Loucy (cell line): ENCODE results near the gene MTHFD2L.
A peak's percentile ranks its signal among the peaks of the same experiment; 100 is the strongest.
"Not testable (repeated sequence)": the region's sequence is repeated elsewhere in the genome, so short reads cannot be mapped to it uniquely, and the experiment has no call there.

Experiments used
- H2AFZ ChIP-seq: fragments of 200-600 bp; sonication (generic); 2 replicates; pipeline ENCODE4 v1.6.0; 2016; ENCODE audit warnings: antibody characterized with exemption, mild to moderate bottlenecking, low read length, moderate library complexity
- H3F3A ChIP-seq: fragments of 200-600 bp; 2 replicates; pipeline ENCODE4 v1.6.0; 2016; ENCODE audit warnings: antibody characterized with exemption, low read depth, mild to moderate bottlenecking
- H3K27me3 ChIP-seq: fragments of 200-600 bp; sonication (generic); 2 replicates; pipeline ENCODE4 v1.6.1; 2014; ENCODE audit warnings: low read length, mild to moderate bottlenecking; ENCODE audit not compliant: insufficient read depth, poor library complexity, severe bottlenecking
- H3K36me3 ChIP-seq: fragments of 200-600 bp; sonication (generic); 2 replicates; pipeline ENCODE4 v1.6.1; 2016; ENCODE audit warnings: low read length; ENCODE audit not compliant: insufficient read depth
- H3K4me1 ChIP-seq: fragments of 200-600 bp; sonication (generic); 2 replicates; pipeline ENCODE4 v1.5.1; 2014; ENCODE audit warnings: low read length, mild to moderate bottlenecking; ENCODE audit not compliant: insufficient read depth, poor library complexity, severe bottlenecking
- H3K4me2 ChIP-seq: fragments of 200-600 bp; sonication (generic); 2 replicates; pipeline ENCODE4 v1.6.0; 2014; ENCODE audit warnings: antibody characterized with exemption, low read length, low read depth, mild to moderate bottlenecking; ENCODE audit not compliant: poor library complexity, severe bottlenecking
- H3K4me3 ChIP-seq: fragments of 200-600 bp; sonication (generic); 2 replicates; pipeline ENCODE4 v1.5.1; 2014; ENCODE audit warnings: low read length, mild to moderate bottlenecking, mixed read lengths; ENCODE audit not compliant: poor library complexity, severe bottlenecking
- H3K79me2 ChIP-seq: fragments of 200-600 bp; sonication (generic); 2 replicates; pipeline ENCODE4 v1.6.1; 2014; ENCODE audit warnings: low read length; ENCODE audit not compliant: insufficient read depth
- H3K9ac ChIP-seq: fragments of 200-600 bp; sonication (generic); 2 replicates; pipeline ENCODE4 v1.6.0; 2014; ENCODE audit warnings: mild to moderate bottlenecking, low read depth, low read length, moderate library complexity; ENCODE audit not compliant: poor library complexity, severe bottlenecking
- H3K9me2 ChIP-seq: fragments of 200-600 bp; sonication (generic); replicated peaks from 2 replicates; pipeline ENCODE4 v1.6.1; 2016; ENCODE audit warnings: low read depth, low read length, mixed read lengths
- H3K9me3 ChIP-seq: fragments of 200-600 bp; sonication (generic); 2 replicates; pipeline ENCODE4 v1.6.1; 2014; ENCODE audit warnings: mild to moderate bottlenecking, antibody characterized with exemption, low read length, low read depth; ENCODE audit not compliant: insufficient read depth
- H4K20me1 ChIP-seq: fragments of 200-600 bp; sonication (generic); 2 replicates; pipeline ENCODE4 v1.6.0; 2014; ENCODE audit warnings: antibody characterized with exemption, low read length, mild to moderate bottlenecking; ENCODE audit not compliant: insufficient read depth, poor library complexity, severe bottlenecking
- CTCF ChIP-seq: fragments of 200-600 bp; sonication (generic); conservative IDR thresholded peaks from 2 replicates; pipeline ENCODE4 v1.5.1; 2014; ENCODE audit warnings: mild to moderate bottlenecking, antibody characterized with exemption, low read length
- EZH2phosphoT487 ChIP-seq: fragments of 200-600 bp; IDR thresholded peaks from 2 replicates; pipeline ENCODE4 v1.6.1; 2018; ENCODE audit warnings: antibody characterized with exemption, mild to moderate bottlenecking, moderate library complexity, borderline replicate concordance

MTHFD2L gene

GRCh38 chr4:74205559-74205958, 47.6 kb downstream of the MTHFD2L start:
- Histone ChIP-seq H3K9ac (no peak overlapping the region), H4K20me1 (no peaks in the 10 kb centered on the region), H3K4me3 (no peak overlapping the region), H3K27me3 (no peaks in the 10 kb centered on the region), H3K36me3 (peaks cover 4% of the 10 kb centered on the region; the same call in 1 of the 2 replicates), H3K4me1 (no peaks in the 10 kb centered on the region), H3K9me3 (no peaks in the 10 kb centered on the region), H3F3A (no peaks in the 10 kb centered on the region), H2AFZ (no peak overlapping the region), H3K79me2 (no peaks in the 10 kb centered on the region), H3K4me2 (no peak overlapping the region), H3K9me2 (no peaks in the 10 kb centered on the region)
- TF ChIP-seq CTCF (no peak), EZH2phosphoT487 (no peak)

- no peaks in the 10 kb centered on the region for H3F3A ChIP-seq
- H3K4me3 ChIP-seq: no peak overlapping the region
- H3K27me3 ChIP-seq: no peaks in the 10 kb centered on the region
- H3K9ac ChIP-seq: no peak overlapping the region
- no peaks in the 10 kb centered on the region for H3K9me3 ChIP-seq
- no peaks in the 10 kb centered on the region for H3K79me2 ChIP-seq
- H2AFZ ChIP-seq: no peak overlapping the region
- H3K4me1 ChIP-seq: no peaks in the 10 kb centered on the region
- no peaks in the 10 kb centered on the region for H3K9me2 ChIP-seq
- no peaks in the 10 kb centered on the region for H4K20me1 ChIP-seq
- no peak overlapping the region for H3K4me2 ChIP-seq
- no peak for TF ChIP-seq CTCF
- no peak for TF ChIP-seq EZH2phosphoT487
- peaks cover 4% of the 10 kb centered on the region; the same call in 1 of the 2 replicates for H3K36me3 ChIP-seq
Measured at GRCh38 chr4:74206088-74206825, 48.3 kb downstream of the MTHFD2L start.

GRCh38 chr4:74214457-74215159, 56.7 kb downstream of the MTHFD2L start:
- H3K4me2 ChIP-seq, H3F3A ChIP-seq: not testable (repeated sequence)
- H2AFZ ChIP-seq: peak overlapping the region; percentile 89

GRCh38 chr4:74215236-74215635, 57.3 kb downstream of the MTHFD2L start:
- Histone ChIP-seq H3K9ac (peak overlapping the region; percentile 47), H2AFZ (peak overlapping the region; percentile 89)
- not testable (repeated sequence) for H4K20me1 ChIP-seq, H3K4me1 ChIP-seq, H3F3A ChIP-seq, H3K79me2 ChIP-seq, H3K9me2 ChIP-seq, H3K36me3 ChIP-seq, H3K9me3 ChIP-seq, H3K4me3 ChIP-seq, H3K27me3 ChIP-seq, H3K4me2 ChIP-seq

More at GRCh38 chr4:74214457-74215159, 56.7 kb downstream of the MTHFD2L start:
- not testable (repeated sequence) for H3K4me3 ChIP-seq, H3K36me3 ChIP-seq, H3K4me1 ChIP-seq, H3K9me2 ChIP-seq, H3K27me3 ChIP-seq, H3K9me3 ChIP-seq, H4K20me1 ChIP-seq, H3K79me2 ChIP-seq
- peak overlapping the region; percentile 47 for H3K9ac ChIP-seq
